ENCODE measurements around the gene SLC2A9.

- no peak for TF ChIP-seq CTCF (IDR thresholded peaks at IDR 0.05)
- TF ChIP-seq POLR2A (IDR thresholded peaks at IDR 0.05): no peak
Measured at GRCh38 chr4:10030972-10031667, 9.8 kb upstream of the SLC2A9 start.
